SU-DHL-6 (cell line): ENCODE results near the gene SPSB1.

ENCODE experiments used
- EZH2phosphoT487 ChIP-seq: fragments of 200-600 bp; sonication (generic), shearing (Covaris generic); conservative IDR thresholded peaks from 2 replicates; pipeline ENCODE4 v1.6.1; 2018; ENCODE audit warnings: mild to moderate bottlenecking, antibody characterized with exemption, low read length, moderate library complexity, mixed read lengths
- TF ChIP-seq, protein P1 (sequence below): fragments of 200-600 bp; sonication (generic); IDR thresholded peaks from one replicate; pipeline ENCODE4 v1.5.1; 2017; ENCODE audit warnings: antibody characterized with exemption, mild to moderate bottlenecking, low read length, moderate library complexity; ENCODE audit not compliant: insufficient read depth, poor library complexity, severe bottlenecking

DNA sequence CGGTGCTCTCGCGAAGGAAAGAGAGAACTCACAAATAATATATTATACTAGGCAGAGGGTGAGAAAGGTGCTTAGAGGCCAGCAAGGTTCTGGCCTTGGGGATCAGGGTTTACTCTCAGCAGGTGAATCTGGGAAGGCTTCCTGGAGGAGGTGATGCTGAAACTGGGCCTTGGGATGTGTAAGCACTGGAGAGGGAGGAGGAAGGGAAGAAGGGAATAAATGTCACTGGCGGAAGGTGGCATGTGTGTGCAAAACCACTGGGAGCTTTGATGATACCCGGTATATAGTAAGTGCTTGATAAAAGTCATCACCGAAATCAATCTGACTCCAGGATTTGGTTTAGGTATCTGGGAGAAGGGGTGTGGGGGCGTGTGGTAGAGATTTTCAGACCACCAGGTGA is 24.4 kb downstream of the SPSB1 start:
- TF ChIP-seq, protein P1, sequence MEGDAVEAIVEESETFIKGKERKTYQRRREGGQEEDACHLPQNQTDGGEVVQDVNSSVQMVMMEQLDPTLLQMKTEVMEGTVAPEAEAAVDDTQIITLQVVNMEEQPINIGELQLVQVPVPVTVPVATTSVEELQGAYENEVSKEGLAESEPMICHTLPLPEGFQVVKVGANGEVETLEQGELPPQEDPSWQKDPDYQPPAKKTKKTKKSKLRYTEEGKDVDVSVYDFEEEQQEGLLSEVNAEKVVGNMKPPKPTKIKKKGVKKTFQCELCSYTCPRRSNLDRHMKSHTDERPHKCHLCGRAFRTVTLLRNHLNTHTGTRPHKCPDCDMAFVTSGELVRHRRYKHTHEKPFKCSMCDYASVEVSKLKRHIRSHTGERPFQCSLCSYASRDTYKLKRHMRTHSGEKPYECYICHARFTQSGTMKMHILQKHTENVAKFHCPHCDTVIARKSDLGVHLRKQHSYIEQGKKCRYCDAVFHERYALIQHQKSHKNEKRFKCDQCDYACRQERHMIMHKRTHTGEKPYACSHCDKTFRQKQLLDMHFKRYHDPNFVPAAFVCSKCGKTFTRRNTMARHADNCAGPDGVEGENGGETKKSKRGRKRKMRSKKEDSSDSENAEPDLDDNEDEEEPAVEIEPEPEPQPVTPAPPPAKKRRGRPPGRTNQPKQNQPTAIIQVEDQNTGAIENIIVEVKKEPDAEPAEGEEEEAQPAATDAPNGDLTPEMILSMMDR, result no peak
- TF ChIP-seq EZH2phosphoT487, result no peak
